GM12801 (cell line): Measurements from ENCODE around the gene SCN9A.

Source experiments
- TF ChIP-seq, protein P1 (sequence below): IDR thresholded peaks from one replicate; pipeline ENCODE4 v1.5.1; 2011; ENCODE audit warnings: control low read depth; ENCODE audit not compliant: insufficient read length; ENCODE audit errors: extremely low read depth

The SCN9A gene

DNA sequence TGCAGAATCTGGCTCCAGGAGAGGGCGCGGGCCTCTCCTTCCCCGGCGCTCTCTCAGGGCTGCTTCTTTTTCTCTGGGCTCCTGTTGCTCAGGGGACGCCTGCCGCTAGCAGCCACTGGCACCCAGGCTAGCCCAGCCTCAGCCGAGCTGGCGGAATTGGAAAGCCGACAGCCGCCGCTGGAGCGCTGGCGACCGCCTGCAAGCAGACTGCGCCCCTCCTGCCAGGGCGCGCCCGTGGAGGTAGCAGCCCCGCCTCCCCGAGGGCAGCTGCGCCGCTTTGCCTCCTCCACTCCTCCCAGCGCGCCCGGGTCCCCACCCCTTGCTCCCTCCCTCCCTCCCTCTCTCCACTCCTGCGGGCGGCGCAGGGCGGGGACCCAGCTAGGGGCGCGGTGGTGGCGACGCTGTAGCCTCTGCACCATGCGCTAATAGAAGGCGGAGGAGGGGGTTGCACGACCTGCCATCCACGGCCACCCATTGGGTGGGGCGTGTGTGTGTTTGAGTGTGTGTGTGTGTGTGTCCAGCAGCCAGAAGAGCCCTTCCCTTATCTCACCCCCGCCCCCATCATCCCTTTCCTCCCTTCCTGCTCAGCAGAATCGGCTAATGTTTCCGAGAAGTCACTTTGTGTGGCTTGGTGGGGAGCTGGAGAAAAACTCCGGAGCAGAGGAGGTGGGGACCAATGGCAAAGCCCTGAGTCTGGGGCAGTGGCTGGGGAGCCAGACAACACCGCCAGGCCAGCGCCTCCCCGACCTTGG lies at the start of gene SCN9A:
SCN9A (minus strand) TSS at position 209 of the 752 bp plus-strand sequence. CDS start 64,188 bp downstream, outside the sequence.
- TF ChIP-seq, protein P1, sequence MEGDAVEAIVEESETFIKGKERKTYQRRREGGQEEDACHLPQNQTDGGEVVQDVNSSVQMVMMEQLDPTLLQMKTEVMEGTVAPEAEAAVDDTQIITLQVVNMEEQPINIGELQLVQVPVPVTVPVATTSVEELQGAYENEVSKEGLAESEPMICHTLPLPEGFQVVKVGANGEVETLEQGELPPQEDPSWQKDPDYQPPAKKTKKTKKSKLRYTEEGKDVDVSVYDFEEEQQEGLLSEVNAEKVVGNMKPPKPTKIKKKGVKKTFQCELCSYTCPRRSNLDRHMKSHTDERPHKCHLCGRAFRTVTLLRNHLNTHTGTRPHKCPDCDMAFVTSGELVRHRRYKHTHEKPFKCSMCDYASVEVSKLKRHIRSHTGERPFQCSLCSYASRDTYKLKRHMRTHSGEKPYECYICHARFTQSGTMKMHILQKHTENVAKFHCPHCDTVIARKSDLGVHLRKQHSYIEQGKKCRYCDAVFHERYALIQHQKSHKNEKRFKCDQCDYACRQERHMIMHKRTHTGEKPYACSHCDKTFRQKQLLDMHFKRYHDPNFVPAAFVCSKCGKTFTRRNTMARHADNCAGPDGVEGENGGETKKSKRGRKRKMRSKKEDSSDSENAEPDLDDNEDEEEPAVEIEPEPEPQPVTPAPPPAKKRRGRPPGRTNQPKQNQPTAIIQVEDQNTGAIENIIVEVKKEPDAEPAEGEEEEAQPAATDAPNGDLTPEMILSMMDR, result no peak

- TF ChIP-seq, protein P1, result no peak
Measured at GRCh38 chr2:166424841-166425240, 49.1 kb upstream of the SCN9A start.

- TF ChIP-seq, protein P1, result no peak
Measured at GRCh38 chr2:166419616-166419934, 43.8 kb upstream of the SCN9A start.

GRCh38 chr2:166418853-166419615 lies 43.3 kb upstream of the SCN9A start:
- TF ChIP-seq, protein P1, result no peak

DNA sequence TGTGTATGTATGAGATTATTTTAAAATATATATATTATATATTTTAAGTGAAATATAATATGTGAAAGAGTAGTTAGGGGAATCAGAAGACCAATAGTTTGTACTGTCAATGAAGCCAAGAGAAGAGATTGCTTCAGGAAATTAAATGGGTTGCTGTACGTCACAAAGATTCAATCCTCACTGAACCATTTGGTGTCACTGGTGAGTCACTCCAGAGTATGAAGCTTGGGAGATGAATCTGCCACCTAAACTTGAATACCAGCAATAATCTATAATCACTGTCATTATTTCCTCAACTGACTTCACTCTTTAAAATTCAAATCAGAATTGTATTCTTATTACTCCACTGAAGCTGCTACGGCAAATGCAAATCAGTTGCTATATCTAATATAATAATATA lies 41.9 kb upstream of the SCN9A start:
- TF ChIP-seq, protein P1, result no peak

DNA sequence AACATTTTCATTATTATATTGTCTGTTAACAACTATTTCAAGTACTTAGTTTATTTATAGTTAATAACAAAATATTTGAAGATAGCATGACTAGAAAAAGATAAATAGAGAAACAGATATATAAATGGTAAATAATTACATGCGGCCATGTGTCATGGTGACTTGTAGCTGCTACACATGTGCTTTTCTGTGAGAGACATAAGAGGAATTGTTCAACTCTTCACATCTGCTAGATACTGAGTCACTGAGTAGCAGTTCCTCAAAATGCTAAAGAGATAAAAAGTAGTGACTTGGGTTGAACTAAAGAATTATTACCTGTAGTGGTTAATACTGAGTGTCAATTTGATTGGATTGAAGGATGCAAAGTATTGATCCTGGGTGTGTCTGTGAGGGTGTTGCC lies 37.5 kb upstream of the SCN9A start:
- TF ChIP-seq, protein P1, result no peak

DNA sequence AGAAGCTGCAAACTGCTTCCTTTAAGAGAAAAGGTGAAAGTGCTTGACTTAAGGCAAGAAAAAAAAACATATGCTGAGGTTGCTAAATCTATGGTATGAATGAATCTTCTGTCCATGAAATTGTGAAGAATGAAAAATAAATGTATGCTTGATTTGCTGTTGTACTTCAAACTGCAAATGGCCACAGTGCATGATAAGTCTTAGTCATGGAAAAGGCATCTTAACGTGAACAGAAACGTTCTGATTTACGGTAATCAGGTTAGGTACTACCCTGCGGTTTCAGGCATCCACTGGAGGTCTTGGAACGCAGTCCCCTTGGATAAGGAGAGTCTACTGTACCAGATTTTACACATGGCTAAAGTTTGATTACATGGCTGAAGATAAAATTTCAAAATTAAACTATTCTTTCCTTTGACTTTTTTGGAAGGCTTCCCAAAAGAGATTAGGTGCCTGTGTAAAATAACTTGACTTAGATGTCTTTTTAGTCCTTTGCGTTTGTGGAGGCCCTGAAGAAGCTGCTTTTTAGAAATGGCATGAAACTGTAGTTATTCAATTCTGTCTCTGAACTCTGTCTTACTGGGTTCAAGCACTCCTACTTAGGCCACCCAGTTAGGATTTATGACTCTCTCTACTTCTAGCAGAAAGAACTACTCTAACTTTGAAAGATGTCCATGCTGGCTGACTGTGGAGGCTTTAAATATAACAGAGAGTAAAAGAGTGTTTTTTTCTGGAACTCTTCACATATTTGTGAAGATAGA lies 35.9 kb upstream of the SCN9A start:
- TF ChIP-seq, protein P1, result no peak
